GM10266 (cell line): ENCODE data around the gene KCNMA1.

Source experiments
- DNase-seq: peaks from one replicate; pipeline ENCODE4 v3.0.0; 2012; ENCODE audit errors: extremely low spot score
- TF ChIP-seq, protein P1 (sequence below): IDR thresholded peaks from 2 replicates; pipeline ENCODE4 v1.5.1; 2012; ENCODE audit warnings: mild to moderate bottlenecking, low read depth; ENCODE audit not compliant: control insufficient read depth, insufficient read depth; ENCODE audit errors: missing control alignments

The KCNMA1 gene

DNA sequence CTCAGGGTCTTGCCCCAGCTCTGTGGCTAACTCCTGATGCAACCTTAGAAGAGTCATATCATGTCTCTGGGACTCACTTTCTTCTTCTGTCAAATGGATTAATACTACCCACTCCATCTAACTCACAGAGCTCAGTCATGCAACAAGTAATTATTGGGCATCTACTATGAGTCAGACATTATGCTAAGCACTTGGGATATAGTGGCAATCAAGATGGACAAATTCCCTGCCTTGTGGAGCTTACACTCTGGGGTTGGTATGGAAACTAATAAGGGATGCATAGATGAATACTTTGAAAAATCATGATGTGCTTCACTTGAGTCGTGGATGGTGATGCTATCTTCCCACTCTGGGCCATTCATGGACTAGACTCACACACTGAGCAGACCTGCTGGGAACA, 88.9 kb downstream of the KCNMA1 start:
- TF ChIP-seq, protein P1, sequence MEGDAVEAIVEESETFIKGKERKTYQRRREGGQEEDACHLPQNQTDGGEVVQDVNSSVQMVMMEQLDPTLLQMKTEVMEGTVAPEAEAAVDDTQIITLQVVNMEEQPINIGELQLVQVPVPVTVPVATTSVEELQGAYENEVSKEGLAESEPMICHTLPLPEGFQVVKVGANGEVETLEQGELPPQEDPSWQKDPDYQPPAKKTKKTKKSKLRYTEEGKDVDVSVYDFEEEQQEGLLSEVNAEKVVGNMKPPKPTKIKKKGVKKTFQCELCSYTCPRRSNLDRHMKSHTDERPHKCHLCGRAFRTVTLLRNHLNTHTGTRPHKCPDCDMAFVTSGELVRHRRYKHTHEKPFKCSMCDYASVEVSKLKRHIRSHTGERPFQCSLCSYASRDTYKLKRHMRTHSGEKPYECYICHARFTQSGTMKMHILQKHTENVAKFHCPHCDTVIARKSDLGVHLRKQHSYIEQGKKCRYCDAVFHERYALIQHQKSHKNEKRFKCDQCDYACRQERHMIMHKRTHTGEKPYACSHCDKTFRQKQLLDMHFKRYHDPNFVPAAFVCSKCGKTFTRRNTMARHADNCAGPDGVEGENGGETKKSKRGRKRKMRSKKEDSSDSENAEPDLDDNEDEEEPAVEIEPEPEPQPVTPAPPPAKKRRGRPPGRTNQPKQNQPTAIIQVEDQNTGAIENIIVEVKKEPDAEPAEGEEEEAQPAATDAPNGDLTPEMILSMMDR: no peak
- no peak for DNase-seq

DNA sequence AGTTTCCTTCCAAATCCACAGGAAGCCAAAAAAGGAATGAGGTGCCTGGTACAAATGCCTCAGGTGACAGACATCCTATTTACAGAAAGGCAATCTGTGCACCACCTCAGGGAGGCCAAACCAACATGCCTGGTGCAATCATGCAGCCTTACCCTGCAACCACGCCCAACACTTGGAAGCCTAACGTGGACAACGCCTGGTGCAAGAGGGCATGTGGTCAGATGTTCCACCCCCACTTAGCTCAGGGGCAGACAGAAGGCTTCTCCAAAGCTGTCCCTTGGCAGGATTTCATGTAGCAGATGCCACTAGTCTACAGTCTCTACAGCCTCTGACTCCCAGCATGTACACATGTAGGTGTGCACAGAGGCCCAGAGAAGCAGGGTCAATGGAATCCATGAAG, 89.5 kb downstream of the KCNMA1 start:
- TF ChIP-seq, protein P1: no peak

DNA sequence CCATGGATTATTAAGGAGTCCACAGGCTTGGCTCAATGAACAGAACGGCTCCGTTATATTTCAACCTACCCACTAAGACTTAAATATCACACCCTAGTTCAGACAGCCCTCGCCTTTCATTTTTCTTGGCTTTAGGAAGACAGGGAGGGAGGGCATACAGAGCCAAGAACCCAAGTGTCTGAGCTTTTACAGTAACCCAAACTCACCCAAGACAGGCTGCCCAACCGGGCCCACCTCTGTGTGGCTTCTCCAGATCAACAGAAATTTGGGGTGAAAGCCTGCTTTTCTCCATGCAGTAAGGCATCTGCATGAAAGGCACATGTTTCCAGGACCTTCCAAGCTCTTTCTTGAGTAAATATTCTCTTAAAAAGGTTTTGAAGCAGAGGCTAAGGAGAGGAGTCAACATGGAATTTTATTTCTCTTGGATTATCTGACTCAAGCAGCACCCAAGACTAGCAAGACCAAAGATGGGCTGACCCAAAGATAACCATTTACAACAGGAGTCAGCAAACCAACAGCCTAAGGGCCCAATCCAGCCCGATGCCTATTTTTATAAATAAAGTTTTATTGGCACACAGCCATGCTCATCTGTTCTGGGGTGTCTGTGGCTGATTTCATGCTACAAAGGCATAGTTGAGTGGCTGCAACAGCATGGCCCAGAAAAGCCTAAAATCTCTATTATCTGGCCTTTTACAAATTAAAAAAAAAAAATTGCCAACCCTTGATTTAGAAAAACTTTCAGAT, 90.1 kb downstream of the KCNMA1 start:
- TF ChIP-seq, protein P1: no peak

More for the DNA sequence above, 89.5 kb downstream of the KCNMA1 start:
- no peak for DNase-seq

DNA sequence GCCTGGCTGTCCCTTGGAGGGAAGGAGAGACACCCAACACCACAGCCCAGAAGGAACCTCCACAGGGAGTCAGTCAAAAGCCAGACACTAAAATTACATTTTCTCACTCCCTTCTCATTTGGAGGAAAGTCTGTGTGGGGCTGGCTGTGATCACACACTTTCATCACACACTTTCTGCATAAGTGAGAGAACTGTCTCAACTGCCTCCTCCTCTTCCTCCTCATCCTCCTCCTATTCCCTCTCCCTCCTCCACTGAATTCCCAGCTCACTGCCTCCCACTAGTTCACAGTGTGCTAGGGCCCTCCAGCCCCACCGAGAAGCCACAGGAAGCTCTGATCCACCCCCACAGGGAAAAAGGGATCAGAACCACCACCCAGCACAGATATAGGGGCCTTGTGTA, 91.6 kb downstream of the KCNMA1 start:
- TF ChIP-seq, protein P1: no peak
- no peak for DNase-seq

More for the DNA sequence above, 90.1 kb downstream of the KCNMA1 start:
- DNase-seq: no peak

DNA sequence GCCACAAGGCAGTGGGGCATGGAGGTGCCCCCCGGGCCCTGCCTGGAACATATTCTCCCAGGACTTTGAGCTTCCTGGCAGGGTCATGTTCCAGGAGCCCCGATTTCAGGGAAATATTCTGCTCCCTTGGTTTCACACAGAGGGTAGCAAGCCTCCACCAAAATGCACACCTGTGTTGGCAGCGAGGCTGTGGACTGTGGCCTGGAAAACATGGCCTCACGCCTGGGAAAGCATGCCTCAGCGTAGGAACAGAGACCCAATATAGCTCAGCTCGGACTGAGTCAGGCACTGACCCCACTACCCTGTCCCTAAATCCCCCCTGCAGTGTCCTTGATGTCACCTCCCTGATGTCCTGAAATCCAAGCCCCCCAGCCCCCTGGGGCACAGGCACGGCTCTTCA, 92.0 kb downstream of the KCNMA1 start:
- no peak for DNase-seq

DNA sequence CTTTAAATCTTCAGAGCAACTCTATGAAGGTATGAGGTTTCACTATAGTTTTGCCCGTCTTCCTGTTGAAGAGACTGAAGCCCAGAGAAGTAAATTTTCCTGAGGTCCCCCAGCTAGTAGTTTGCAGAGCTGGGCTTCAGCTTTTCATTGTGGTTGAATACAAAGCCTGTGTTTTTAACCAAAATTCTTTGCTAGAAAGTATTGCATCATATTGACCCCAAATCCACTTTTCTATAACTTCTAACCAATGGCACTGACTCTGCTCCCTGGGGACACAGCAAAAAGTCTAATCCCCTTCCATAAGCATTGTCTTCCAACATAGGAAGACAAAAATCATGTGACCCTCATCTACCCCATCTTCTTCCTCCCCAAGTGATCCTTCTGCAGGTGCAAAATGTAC, 93.0 kb downstream of the KCNMA1 start:
- TF ChIP-seq, protein P1: no peak
- DNase-seq: no peak

More for the DNA sequence above, 92.0 kb downstream of the KCNMA1 start:
- TF ChIP-seq, protein P1: no peak

DNA sequence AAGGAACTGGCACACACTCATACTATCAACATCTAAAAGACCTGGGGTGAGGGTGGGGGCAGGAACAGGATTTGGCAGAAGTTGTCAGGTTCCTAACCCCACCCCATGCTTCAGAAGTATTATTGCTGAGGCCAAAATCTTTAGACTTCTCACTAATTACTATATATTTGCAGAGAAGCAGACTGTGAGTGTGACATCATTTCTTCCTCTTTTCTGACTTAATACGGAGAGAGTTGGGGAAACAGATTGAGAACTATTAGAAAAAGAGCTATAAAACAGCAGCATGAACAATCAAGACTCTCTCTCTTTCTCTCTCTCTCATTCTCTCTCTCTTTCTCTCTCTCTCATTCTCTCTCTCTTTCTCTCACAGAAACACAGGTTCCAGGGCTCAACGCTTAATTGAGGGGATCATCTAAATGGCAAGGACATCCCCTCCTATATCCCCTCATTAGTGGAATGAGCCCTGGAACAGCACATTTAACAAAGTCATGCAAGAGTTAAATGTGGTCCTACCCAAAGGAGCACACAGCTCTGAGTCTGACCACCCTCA, 94.8 kb downstream of the KCNMA1 start:
- no peak for DNase-seq
- TF ChIP-seq, protein P1: no peak
